Measurements from ENCODE around the gene XRRA1.
A peak's percentile ranks its signal among the peaks of the same experiment; 100 is the strongest.

Gene XRRA1

DNA sequence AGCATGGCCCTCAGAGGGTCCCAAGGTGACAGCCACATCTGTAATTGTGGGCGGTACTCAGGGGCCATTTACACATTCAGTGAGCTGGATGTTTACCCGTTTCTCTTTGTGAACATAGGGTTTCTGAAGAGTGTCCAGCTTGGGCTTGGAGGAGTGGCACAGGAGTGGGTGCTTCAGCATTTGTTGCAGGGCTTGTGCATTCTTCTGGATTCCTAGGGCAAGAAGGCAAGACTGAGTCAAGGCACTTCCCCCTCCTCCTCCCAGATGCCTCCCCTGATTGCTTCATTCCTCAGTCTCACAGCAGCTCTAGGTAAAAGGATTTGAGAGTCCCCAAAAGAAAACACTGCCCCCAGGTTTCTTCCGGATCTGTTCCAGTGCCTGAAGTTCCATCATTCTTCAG lies 104.8 kb downstream of the XRRA1 start:
- DNase-seq (ENCODE audit: low read depth, low spot score): no peak
- TF ChIP-seq, protein P1, sequence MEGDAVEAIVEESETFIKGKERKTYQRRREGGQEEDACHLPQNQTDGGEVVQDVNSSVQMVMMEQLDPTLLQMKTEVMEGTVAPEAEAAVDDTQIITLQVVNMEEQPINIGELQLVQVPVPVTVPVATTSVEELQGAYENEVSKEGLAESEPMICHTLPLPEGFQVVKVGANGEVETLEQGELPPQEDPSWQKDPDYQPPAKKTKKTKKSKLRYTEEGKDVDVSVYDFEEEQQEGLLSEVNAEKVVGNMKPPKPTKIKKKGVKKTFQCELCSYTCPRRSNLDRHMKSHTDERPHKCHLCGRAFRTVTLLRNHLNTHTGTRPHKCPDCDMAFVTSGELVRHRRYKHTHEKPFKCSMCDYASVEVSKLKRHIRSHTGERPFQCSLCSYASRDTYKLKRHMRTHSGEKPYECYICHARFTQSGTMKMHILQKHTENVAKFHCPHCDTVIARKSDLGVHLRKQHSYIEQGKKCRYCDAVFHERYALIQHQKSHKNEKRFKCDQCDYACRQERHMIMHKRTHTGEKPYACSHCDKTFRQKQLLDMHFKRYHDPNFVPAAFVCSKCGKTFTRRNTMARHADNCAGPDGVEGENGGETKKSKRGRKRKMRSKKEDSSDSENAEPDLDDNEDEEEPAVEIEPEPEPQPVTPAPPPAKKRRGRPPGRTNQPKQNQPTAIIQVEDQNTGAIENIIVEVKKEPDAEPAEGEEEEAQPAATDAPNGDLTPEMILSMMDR (IDR thresholded peaks at IDR 0.05; ENCODE audit: low read depth, low read length): no peak
- H3K4me3 ChIP-seq (ENCODE audit: low read depth, low read length): no peak overlapping the region
- in situ Hi-C loops (cut with HindIII; ENCODE audit: low sequenced_read_pairs): no loop called here

DNA sequence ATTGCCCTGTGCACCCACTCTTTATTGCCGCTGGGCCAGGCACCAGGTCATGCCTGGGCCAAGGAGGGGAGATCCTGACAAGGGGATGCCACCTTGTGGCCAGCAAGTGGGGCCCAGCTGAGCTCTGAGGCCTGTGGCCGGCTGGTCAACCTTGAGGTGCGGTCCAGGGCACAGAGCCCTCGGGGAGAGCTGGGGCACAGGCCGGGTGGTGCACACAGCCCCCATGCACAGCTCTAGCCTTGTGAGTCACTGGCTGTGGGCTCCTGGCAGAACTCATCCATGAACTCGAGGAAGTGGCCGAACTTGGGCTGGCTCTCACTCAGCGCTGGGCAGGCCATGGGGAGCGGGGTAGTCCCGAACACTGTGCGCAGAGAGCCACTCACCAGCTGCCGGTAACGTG lies 105.9 kb downstream of the XRRA1 start:
- in situ Hi-C loops (cut with HindIII; ENCODE audit: low sequenced_read_pairs): no loop called here
- TF ChIP-seq, protein P1 (IDR thresholded peaks at IDR 0.05; ENCODE audit: low read depth, low read length): peak; percentile 2
- H3K4me3 ChIP-seq (ENCODE audit: low read depth, low read length): no peak overlapping the region
- no peak for DNase-seq (ENCODE audit: low read depth, low spot score)

DNA sequence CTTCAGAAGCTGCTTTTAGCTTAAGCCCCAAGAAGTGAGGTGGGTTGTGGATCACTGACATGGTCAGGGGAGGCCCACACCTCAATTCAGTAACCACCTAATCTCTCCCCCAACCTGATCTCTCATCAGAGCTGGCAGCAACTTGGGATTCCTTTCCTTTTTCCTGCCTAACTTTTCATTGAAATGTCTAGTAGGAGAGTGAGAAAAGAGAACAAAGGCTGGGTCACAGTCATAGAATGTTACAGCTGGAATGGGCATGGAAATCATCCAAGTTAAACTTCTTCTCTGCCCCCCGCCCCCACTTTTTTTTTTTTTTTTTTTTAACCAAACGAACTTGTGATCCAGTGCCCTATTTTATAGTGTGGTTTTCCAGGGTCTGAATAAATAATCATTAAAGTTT lies 108.4 kb downstream of the XRRA1 start:
- in situ Hi-C loops (cut with HindIII; ENCODE audit: low sequenced_read_pairs): no loop called here
- no peak overlapping the region for H3K4me3 ChIP-seq (ENCODE audit: low read depth, low read length)
- no peak for DNase-seq (ENCODE audit: low read depth, low spot score)
- TF ChIP-seq, protein P1 (IDR thresholded peaks at IDR 0.05; ENCODE audit: low read depth, low read length): no peak

- TF ChIP-seq, protein P1 (IDR thresholded peaks at IDR 0.05; ENCODE audit: low read depth, low read length): no peak
- DNase-seq (ENCODE audit: low read depth, low spot score): no peak
- in situ Hi-C loops (cut with HindIII; ENCODE audit: low sequenced_read_pairs): no loop called here
- H3K4me3 ChIP-seq (ENCODE audit: low read depth, low read length): no peak overlapping the region
Measured at GRCh38 chr11:74839971-74840370, 108.9 kb downstream of the XRRA1 start.

DNA sequence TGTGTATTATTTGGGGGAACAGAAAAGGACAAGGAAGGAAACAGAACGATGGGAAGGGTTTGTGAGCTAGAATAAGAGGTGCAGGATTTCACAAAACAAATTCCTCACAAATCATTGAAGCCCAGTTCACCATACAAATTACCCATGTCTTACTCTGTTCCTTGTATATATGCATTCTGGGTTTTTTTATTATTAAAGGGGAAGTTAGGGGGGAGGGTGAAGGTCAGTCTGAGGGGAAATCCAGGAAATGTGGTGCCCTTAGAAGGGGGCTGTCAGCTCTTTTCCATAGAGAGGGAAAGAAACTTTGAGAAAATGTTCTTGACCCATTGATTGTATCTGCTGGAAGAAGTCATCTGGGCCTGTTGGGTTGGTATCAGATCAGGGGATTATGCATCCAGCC lies 109.4 kb downstream of the XRRA1 start:
- TF ChIP-seq, protein P1 (IDR thresholded peaks at IDR 0.05; ENCODE audit: low read depth, low read length): no peak
- no peak for DNase-seq (ENCODE audit: low read depth, low spot score)
- no peak overlapping the region for H3K4me3 ChIP-seq (ENCODE audit: low read depth, low read length)
- in situ Hi-C loops (cut with HindIII; ENCODE audit: low sequenced_read_pairs): no loop called here

GRCh38 chr11:74838188-74838587 lies 110.7 kb downstream of the XRRA1 start:
- peak; percentile 46 for DNase-seq (ENCODE audit: low read depth, low spot score)
- in situ Hi-C loops (cut with HindIII; ENCODE audit: low sequenced_read_pairs): no loop called here
- TF ChIP-seq, protein P1 (IDR thresholded peaks at IDR 0.05; ENCODE audit: low read depth, low read length): no peak
- no peak overlapping the region for H3K4me3 ChIP-seq (ENCODE audit: low read depth, low read length)

- no peak for DNase-seq (ENCODE audit: low read depth, low spot score)
- in situ Hi-C loops (cut with HindIII; ENCODE audit: low sequenced_read_pairs): no loop called here
- TF ChIP-seq, protein P1 (IDR thresholded peaks at IDR 0.05; ENCODE audit: low read depth, low read length): no peak
- H3K4me3 ChIP-seq (ENCODE audit: low read depth, low read length): no peak overlapping the region
Measured at GRCh38 chr11:74837191-74837590, 111.7 kb downstream of the XRRA1 start.
